ENCODE measurements around the gene ADAMTS2.
"Not testable (repeated sequence)": the region's sequence is repeated elsewhere in the genome, so short reads cannot be mapped to it uniquely, and the experiment has no call there.

ADAMTS2 gene

GRCh38 chr5:179119415-179120170, 225.7 kb downstream of the ADAMTS2 start:
- DNase-seq, result no peak

DNA sequence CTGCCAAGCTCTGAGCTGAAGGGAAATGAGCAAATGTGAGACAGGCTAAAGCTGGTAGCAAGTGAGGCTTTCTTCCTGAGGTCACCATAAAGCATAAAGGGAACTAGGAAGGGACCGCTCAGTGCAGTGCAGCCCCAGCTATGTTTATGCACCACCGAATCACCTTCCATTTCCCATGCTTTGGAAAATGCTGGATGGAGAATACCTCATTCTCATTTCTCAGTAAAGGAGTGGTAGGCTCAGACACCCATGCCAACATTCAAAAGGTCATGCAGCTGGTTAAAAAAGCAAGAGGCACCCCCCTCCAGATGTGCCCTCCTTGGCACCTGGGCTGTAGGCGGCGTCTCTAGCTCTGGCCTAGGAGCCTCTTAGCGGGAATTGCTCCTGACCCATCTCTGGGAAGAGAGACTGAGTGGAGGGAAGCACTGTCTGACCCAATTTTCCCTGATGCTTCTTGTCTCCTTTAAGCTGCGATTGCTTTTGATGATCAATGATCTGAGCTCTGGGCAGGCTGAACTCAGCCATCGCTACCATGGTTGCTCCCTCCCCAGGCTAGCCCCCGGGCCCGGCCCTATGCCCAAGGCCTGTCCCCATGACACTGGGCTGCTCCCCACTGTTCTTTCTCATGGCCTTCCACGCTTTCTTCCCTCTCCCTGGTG, 226.4 kb downstream of the ADAMTS2 start:
- no peak for DNase-seq

- no peak for DNase-seq
Measured at GRCh38 chr5:179118338-179118737, 226.9 kb downstream of the ADAMTS2 start.

- DNase-seq, result no peak
Measured at GRCh38 chr5:179115845-179116524, 229.3 kb downstream of the ADAMTS2 start.

- no peak for DNase-seq
Measured at GRCh38 chr5:179115307-179115706, 230.0 kb downstream of the ADAMTS2 start.

DNA sequence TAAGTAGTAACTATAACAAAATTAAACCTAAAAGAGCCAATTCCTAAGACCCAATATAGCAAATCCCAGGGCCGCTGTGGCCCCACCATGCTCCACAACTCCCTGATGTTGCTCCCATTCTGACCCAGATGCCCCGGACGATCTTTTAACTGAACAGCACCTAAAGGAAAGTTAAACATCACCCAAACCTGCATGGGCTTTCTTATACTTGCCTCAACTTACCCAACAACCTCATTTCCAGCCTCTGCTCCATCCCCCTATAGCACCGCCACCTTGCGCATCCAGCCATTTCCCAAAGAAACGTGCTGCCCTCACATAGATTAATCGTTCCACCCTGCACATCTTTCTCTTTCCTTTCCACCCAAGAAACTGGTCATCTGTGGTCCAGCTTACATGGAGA, 230.5 kb downstream of the ADAMTS2 start:
- DNase-seq, result no peak

DNA sequence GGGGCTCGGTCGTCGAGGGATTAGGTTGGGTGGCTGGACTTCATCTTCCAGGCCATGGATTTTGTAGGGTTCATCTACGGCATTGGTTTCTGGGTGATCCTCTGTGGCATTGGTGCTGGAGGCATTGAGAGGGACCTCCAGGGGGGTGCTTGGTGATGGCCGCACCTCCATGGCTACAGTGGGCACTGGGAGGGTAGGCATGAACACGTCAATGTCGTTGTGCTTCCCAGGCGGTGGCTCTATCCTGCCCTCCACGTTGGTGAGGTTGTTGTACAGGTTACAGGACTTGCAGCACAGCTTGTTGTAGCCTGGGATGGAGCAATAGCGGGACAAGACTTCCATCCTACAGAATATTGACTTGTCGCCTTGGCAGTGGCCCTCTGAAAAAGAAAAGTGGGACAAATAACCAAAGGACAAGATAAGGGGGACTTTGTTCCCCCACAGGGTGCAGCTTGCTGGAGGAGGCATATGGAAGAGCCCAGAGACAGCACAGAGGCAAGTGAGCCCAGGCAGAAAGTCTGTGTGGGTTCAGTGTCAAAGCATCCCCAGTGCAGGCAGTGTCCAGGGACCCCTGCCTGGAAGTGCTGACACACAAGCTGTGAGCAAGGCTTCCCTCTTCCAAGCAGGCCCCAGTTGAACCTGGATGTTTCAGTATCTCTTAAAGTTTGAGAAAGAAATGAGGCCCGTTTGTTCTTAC, 231.2 kb downstream of the ADAMTS2 start:
- no peak for DNase-seq

GRCh38 chr5:179113143-179113530, 232.1 kb downstream of the ADAMTS2 start:
- DNase-seq, result no peak

DNA sequence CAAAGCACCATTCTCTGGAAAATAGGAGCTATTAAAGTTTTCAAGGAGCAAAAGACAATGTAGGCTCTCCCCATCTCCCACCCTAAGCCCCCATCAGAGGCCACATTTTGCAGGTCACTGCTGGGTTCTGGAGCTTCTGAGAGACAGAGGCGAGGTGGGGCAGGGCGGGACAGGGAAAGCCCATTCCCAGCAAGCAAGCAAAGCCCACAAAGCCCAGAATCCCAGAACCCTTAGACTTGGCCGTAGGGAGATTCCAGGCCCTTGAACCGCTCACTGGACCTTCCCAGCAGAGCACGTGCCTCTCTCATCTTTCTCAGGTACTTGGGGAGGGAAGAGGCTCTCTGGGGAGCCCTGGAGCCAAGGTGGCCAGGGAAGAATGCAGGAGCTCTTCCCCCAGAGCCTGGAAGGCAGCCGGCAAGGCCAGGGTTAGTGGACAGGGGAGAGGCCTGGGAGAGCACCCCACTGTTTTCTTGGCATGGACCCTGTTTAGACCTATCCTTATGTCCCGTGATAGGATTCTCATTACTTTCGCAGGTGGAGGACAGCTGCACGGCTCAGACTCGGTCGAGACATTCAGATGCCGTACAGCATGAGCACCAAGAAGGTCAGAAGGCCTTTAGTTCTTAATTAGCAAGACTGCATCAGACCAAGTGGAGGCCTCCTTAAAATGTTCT, 232.7 kb downstream of the ADAMTS2 start:
- DNase-seq, result no peak

DNA sequence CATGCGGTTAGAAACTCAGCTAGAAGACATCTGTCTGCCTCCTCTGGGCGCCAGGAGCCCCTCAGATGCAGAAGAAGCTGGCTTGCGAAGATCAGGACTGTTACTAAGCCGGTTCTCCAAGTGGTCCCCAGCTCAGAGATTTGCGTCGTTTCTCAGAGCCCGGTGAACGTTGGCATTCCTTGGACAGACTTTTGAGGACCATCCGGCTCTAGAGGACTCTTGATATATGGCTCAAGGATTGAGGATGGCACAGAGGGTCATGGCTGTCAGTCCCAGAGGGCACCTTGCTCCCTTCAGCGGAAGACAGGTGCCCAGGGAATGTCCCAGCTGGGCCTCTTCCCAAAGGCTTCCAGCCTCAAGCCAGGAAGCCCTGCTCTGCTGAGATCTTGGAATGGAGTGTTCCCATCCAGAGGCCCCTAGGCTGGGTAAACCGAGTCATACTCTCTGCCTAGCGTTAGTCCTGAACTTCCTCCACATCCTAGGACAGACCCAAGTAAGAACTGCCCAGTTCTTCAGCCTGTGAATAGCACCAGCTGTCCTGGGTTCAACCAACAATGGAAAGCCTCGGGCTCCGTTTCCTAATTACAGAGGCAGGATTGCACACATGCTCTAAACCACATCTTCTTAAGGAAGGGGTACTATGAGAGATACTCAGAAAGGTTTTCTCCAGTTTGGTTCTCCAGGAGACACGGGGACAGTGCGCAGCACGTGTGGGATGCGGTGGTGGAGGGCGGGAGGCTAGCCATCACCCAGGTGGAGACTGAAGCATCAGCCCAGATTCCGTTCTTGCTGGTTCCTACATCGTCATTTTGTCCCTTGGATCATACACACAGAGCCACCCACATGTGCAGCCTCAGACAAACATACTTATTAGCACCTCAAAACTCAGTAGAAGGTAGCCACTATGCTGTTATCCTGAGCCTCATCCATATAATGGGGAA, 233.7 kb downstream of the ADAMTS2 start:
- no peak for DNase-seq

DNA sequence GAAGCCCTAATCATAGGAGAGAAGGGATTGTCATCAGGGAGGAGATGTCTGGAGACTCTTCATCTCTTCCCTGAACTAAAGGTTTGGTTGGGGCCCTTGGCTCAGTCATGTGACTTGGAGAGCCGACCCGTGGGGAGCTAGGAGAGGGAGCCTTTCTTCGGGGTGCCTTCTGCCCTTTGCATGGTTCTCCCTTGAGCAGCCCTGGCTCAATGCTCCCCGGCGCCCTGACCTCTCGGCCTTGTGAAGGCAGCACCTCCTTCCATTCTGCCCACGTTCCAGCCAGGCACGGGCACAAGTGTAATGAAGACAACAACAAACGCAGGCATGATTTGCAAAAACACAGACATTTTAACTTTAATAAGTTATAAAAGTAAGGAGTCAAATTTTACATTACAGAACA, 234.7 kb downstream of the ADAMTS2 start:
- DNase-seq, result no peak

GRCh38 chr5:179101282-179101681, 244.0 kb downstream of the ADAMTS2 start:
- DNase-seq, result not testable (repeated sequence)

DNA sequence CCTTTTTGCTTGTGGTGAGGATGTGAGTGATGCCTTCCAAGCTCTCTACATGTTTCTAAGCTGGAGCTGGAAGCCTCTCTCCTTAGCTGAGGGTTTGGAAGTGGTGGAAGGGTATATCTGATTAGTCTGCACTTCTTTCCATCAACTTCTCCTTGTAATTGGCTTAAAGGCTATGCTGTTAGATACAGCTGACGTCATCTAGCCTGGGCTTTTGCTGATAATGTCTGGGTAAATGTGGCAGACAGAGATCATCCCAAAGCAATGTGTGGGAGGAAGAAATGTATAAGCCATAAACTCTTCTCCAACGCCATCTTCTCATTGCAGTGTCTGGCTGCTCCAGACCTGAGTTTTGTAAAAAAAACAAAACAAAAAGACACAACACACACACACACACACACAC, 255.8 kb downstream of the ADAMTS2 start:
- no peak for DNase-seq

GRCh38 chr5:179080724-179081123, 264.5 kb downstream of the ADAMTS2 start:
- no peak for DNase-seq

DNA sequence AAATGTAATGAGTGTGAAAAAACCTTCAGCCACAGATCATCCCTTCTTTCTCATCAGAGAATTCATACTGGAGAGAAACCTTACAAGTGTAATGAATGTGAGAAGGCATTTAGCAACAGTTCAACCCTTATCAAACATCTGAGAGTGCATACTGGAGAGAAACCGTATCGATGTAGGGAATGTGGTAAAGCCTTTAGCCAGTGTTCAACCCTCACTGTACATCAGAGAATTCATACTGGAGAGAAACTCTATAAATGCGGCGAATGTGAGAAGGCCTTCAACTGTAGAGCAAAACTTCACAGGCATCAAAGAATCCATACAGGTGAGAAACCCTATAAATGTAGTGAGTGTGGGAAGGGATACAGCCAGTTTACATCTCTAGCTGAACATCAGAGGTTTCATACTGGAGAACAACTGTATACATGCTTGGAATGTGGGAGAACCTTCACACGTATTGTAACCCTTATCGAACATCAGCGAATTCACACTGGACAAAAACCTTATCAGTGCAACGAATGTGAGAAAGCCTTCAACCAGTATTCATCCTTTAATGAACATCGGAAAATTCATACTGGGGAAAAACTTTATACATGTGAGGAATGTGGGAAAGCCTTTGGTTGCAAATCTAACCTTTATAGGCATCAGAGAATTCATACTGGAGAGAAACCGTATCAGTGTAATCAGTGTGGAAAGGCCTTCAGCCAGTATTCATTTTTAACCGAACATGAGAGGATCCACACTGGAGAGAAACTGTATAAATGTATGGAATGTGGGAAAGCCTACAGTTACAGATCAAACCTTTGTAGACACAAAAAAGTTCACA, 265.9 kb downstream of the ADAMTS2 start:
- no peak for DNase-seq

GRCh38 chr5:179065703-179066102, 279.6 kb downstream of the ADAMTS2 start:
- no peak for DNase-seq

- DNase-seq, result no peak
Measured at GRCh38 chr5:179061025-179061424, 284.2 kb downstream of the ADAMTS2 start.

All from MV-4-11 (cell line).